ENCODE results near the gene PAFAH1B1.
"Not testable (repeated sequence)": the region's sequence is repeated elsewhere in the genome, so short reads cannot be mapped to it uniquely, and the experiment has no call there.

Gene PAFAH1B1

GRCh38 chr17:2693561-2694380, 100.3 kb downstream of the PAFAH1B1 start:
- Histone ChIP-seq H3K36me3 (ENCODE audit: insufficient read depth, low read length) (peaks cover 7% of the 10 kb centered on the region; the same call in 1 of the 2 replicates), H3K9me3 (ENCODE audit: control insufficient read depth, insufficient read depth, low read length) (no peaks in the 10 kb centered on the region), H3K9ac (ENCODE audit: low read depth, low read length) (no peak overlapping the region), H3K4me1 (ENCODE audit: insufficient read depth, low read length) (no peaks in the 10 kb centered on the region)

- Histone ChIP-seq H3K4me1 (ENCODE audit: insufficient read depth, low read length) (no peaks in the 10 kb centered on the region), H3K36me3 (ENCODE audit: insufficient read depth, low read length) (peaks cover 7% of the 10 kb centered on the region; the same call in 1 of the 2 replicates), H3K9ac (ENCODE audit: low read depth, low read length) (no peak overlapping the region), H3K9me3 (ENCODE audit: control insufficient read depth, insufficient read depth, low read length) (no peaks in the 10 kb centered on the region)
These were observed 101.2 kb downstream of the PAFAH1B1 start for GRCh38 chr17:2694381-2695242.

- no peak overlapping the region for H3K9ac ChIP-seq (ENCODE audit: low read depth, low read length)
- no peaks in the 10 kb centered on the region for H3K4me1 ChIP-seq (ENCODE audit: insufficient read depth, low read length)
- H3K36me3 ChIP-seq (ENCODE audit: insufficient read depth, low read length) = peaks cover 8% of the 10 kb centered on the region; the same call in 1 of the 2 replicates
- no peaks in the 10 kb centered on the region for H3K9me3 ChIP-seq (ENCODE audit: control insufficient read depth, insufficient read depth, low read length)
These were observed 101.9 kb downstream of the PAFAH1B1 start for GRCh38 chr17:2695243-2695960.

GRCh38 chr17:2695961-2696760, 102.7 kb downstream of the PAFAH1B1 start:
- Histone ChIP-seq H3K9me3 (ENCODE audit: control insufficient read depth, insufficient read depth, low read length) (no peaks in the 10 kb centered on the region), H3K9ac (ENCODE audit: low read depth, low read length) (no peak overlapping the region), H3K4me1 (ENCODE audit: insufficient read depth, low read length) (no peaks in the 10 kb centered on the region), H3K36me3 (ENCODE audit: insufficient read depth, low read length) (peaks cover 12% of the 10 kb centered on the region; the same call in 1 of the 2 replicates)

- peaks cover 9% of the 10 kb centered on the region; the same call in 1 of the 2 replicates for H3K36me3 ChIP-seq (ENCODE audit: insufficient read depth, low read length)
These were observed 104.2 kb downstream of the PAFAH1B1 start for GRCh38 chr17:2697611-2698162.

GRCh38 chr17:2699216-2699805, 105.9 kb downstream of the PAFAH1B1 start:
- not testable (repeated sequence) for H3K9ac ChIP-seq (ENCODE audit: low read depth, low read length); H3K4me1 ChIP-seq (ENCODE audit: insufficient read depth, low read length); H3K9me3 ChIP-seq (ENCODE audit: control insufficient read depth, insufficient read depth, low read length)
- peaks cover 11% of the 10 kb centered on the region; the same call in 1 of the 2 replicates for H3K36me3 ChIP-seq (ENCODE audit: insufficient read depth, low read length)

More at GRCh38 chr17:2697611-2698162, 104.2 kb downstream of the PAFAH1B1 start:
- no peaks in the 10 kb centered on the region for H3K9me3 ChIP-seq (ENCODE audit: control insufficient read depth, insufficient read depth, low read length)
- no peak overlapping the region for H3K9ac ChIP-seq (ENCODE audit: low read depth, low read length)
- no peaks in the 10 kb centered on the region for H3K4me1 ChIP-seq (ENCODE audit: insufficient read depth, low read length)

GRCh38 chr17:2700030-2700490, 106.6 kb downstream of the PAFAH1B1 start:
- H3K9me3 ChIP-seq (ENCODE audit: control insufficient read depth, insufficient read depth, low read length) = no peaks in the 10 kb centered on the region
- H3K9ac ChIP-seq (ENCODE audit: low read depth, low read length) = no peak overlapping the region
- peaks cover 2% of the 10 kb centered on the region; the same call in 1 of the 2 replicates for H3K4me1 ChIP-seq (ENCODE audit: insufficient read depth, low read length)
- H3K36me3 ChIP-seq (ENCODE audit: insufficient read depth, low read length) = peaks cover 11% of the 10 kb centered on the region; the same call in 1 of the 2 replicates

- peaks cover 11% of the 10 kb centered on the region; the same call in 1 of the 2 replicates for H3K36me3 ChIP-seq (ENCODE audit: insufficient read depth, low read length)
- no peaks in the 10 kb centered on the region for H3K9me3 ChIP-seq (ENCODE audit: control insufficient read depth, insufficient read depth, low read length)
- no peak overlapping the region for H3K9ac ChIP-seq (ENCODE audit: low read depth, low read length)
- H3K4me1 ChIP-seq (ENCODE audit: insufficient read depth, low read length) = peaks cover 4% of the 10 kb centered on the region; the same call in 1 of the 2 replicates
These were observed 107.2 kb downstream of the PAFAH1B1 start for GRCh38 chr17:2700491-2701141.

- Histone ChIP-seq H3K4me1 (ENCODE audit: insufficient read depth, low read length) (peaks cover 4% of the 10 kb centered on the region; the same call in 1 of the 2 replicates), H3K9me3 (ENCODE audit: control insufficient read depth, insufficient read depth, low read length) (no peaks in the 10 kb centered on the region), H3K9ac (ENCODE audit: low read depth, low read length) (no peak overlapping the region), H3K36me3 (ENCODE audit: insufficient read depth, low read length) (peaks cover 11% of the 10 kb centered on the region; the same call in 1 of the 2 replicates)
These were observed 107.9 kb downstream of the PAFAH1B1 start for GRCh38 chr17:2701161-2701995.

GRCh38 chr17:2701996-2702741, 108.7 kb downstream of the PAFAH1B1 start:
- Histone ChIP-seq H3K9me3 (ENCODE audit: control insufficient read depth, insufficient read depth, low read length) (no peaks in the 10 kb centered on the region), H3K9ac (ENCODE audit: low read depth, low read length) (no peak overlapping the region), H3K36me3 (ENCODE audit: insufficient read depth, low read length) (peaks cover 11% of the 10 kb centered on the region; the same call in 1 of the 2 replicates), H3K4me1 (ENCODE audit: insufficient read depth, low read length) (peaks cover 4% of the 10 kb centered on the region; the same call in 1 of the 2 replicates)

GRCh38 chr17:2703181-2703580, 109.7 kb downstream of the PAFAH1B1 start:
- peaks cover 11% of the 10 kb centered on the region; the same call in 1 of the 2 replicates for H3K36me3 ChIP-seq (ENCODE audit: insufficient read depth, low read length)
- peaks cover 13% of the 10 kb centered on the region; the same call in 1 of the 2 replicates for H3K4me1 ChIP-seq (ENCODE audit: insufficient read depth, low read length)
- no peak overlapping the region for H3K9ac ChIP-seq (ENCODE audit: low read depth, low read length)
- H3K9me3 ChIP-seq (ENCODE audit: control insufficient read depth, insufficient read depth, low read length) = no peaks in the 10 kb centered on the region

Data from ES-I3 (cell line).